D721Med (cell line): ENCODE data around the gene TMEM221.

Source experiments
- DNase-seq: peaks from one replicate; pipeline ENCODE4 v3.0.0; 2011; ENCODE audit warnings: low spot score; ENCODE audit not compliant: insufficient read length
- FAIRE-seq: peaks from 2 replicates; lab custom pipeline; 2011; peaks lifted over from hg19 to GRCh38; lab: Jason Lieb, UNC
- TF ChIP-seq, protein P1 (sequence below): IDR thresholded peaks from 2 replicates; pipeline ENCODE4 v1.5.1; 2012; ENCODE audit warnings: mild to moderate bottlenecking, control low read depth; ENCODE audit not compliant: insufficient read depth; ENCODE audit errors: missing control alignments

The TMEM221 gene

GRCh38 chr19:17460372-17461230 is 12.1 kb upstream of the TMEM221 start, which contains the start of gene NXNL1:
NXNL1 (minus strand) TSS chr19:17460926; CDS start chr19:17460869, 57 bp downstream.
- TF ChIP-seq, protein P1, sequence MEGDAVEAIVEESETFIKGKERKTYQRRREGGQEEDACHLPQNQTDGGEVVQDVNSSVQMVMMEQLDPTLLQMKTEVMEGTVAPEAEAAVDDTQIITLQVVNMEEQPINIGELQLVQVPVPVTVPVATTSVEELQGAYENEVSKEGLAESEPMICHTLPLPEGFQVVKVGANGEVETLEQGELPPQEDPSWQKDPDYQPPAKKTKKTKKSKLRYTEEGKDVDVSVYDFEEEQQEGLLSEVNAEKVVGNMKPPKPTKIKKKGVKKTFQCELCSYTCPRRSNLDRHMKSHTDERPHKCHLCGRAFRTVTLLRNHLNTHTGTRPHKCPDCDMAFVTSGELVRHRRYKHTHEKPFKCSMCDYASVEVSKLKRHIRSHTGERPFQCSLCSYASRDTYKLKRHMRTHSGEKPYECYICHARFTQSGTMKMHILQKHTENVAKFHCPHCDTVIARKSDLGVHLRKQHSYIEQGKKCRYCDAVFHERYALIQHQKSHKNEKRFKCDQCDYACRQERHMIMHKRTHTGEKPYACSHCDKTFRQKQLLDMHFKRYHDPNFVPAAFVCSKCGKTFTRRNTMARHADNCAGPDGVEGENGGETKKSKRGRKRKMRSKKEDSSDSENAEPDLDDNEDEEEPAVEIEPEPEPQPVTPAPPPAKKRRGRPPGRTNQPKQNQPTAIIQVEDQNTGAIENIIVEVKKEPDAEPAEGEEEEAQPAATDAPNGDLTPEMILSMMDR: no peak
- FAIRE-seq (no peak), DNase-seq (no peak)

- FAIRE-seq (no peak), DNase-seq (no peak)
- TF ChIP-seq, protein P1: no peak
Observed at GRCh38 chr19:17458970-17459369, 10.5 kb upstream of the TMEM221 start.

DNA sequence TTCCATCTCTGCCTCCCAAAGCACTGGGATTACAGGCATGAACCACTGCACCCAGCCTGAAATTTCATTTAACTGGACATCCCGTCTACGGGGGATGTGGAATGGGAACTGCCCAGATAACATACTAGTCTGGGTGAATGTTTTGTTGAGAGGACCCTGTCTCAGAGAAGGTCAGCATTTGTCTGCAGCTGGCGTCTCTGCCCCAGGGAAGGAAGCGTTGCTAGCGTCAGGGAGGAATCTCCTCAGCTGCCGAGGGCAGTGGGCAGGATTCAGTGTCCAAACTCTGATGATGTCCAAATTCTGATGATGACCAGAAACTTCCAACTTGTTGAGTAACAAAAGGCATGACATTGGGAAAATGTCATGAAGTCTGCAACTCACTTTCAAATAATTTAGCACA is 9.1 kb upstream of the TMEM221 start:
- TF ChIP-seq, protein P1: no peak
- FAIRE-seq (no peak), DNase-seq (no peak)

GRCh38 chr19:17456127-17456526 is 7.7 kb upstream of the TMEM221 start:
- TF ChIP-seq, protein P1: no peak
- DNase-seq (no peak), FAIRE-seq (no peak)

GRCh38 chr19:17455308-17456123 is 7.0 kb upstream of the TMEM221 start:
- DNase-seq: no peak
- FAIRE-seq: no peak
- TF ChIP-seq, protein P1: no peak

DNA sequence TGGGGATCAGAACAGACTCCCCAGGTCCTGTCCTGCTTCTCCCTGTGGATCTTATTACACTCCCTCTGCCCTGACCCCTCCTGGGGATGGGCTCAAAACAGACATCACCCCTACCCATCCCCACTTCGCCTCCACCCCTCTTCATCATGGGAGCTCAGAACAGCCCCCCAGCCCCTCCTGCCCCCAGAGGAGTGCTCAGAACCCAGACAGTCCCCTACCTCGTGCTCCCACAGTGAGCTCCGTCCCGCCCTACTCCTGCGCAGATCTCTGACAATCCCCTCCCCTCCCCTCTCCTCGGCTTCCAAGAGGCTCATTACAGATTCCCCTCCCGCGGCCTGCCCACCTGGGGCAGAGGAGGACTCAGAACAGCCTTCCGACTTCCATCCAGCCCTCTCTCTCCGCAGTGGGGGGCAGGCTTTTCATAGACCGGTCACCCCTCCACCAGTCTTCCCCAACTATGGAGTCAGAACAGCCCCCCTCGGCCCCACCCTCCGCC is 6.2 kb upstream of the TMEM221 start:
- TF ChIP-seq, protein P1: no peak
- no peak for FAIRE-seq
- no peak for DNase-seq
